MM.1S (cell line): ENCODE results near the gene WDR64.

ENCODE experiments used
- DNase-seq: peaks from one replicate; pipeline ENCODE4 v3.0.0-alpha.2; 2015
- H2AFZ ChIP-seq: fragments of 300-600 bp; sonication (generic); 2 replicates; pipeline ENCODE4 v1.6.0; 2016; ENCODE audit warnings: antibody characterized with exemption, low read length
- H3F3A ChIP-seq: fragments of 300-600 bp; sonication (generic); 2 replicates; pipeline ENCODE4 v1.6.1; 2016; ENCODE audit warnings: mild to moderate bottlenecking, antibody characterized with exemption, low read length, moderate library complexity, mixed read lengths; ENCODE audit not compliant: insufficient read depth
- H3K27ac ChIP-seq: fragments of 300-600 bp; sonication (generic); 2 replicates; pipeline ENCODE4 v1.5.1; 2016; ENCODE audit warnings: mild to moderate bottlenecking, low read length
- H3K27me3 ChIP-seq: fragments of 300-600 bp; sonication (generic); replicated peaks from 2 replicates; pipeline ENCODE4 v1.6.0; 2016; ENCODE audit warnings: low read length; ENCODE audit not compliant: insufficient read depth
- H3K36me3 ChIP-seq: fragments of 300-600 bp; sonication (generic); replicated peaks from 2 replicates; pipeline ENCODE4 v1.6.1; 2016; ENCODE audit warnings: mild to moderate bottlenecking, low read length, mixed read lengths; ENCODE audit not compliant: insufficient read depth
- H3K4me1 ChIP-seq: fragments of 300-600 bp; sonication (generic); 2 replicates; pipeline ENCODE4 v1.6.1; 2016; ENCODE audit warnings: low read length, mixed read lengths
- H3K4me2 ChIP-seq: fragments of 300-600 bp; sonication (generic); 2 replicates; pipeline ENCODE4 v1.6.0; 2016; ENCODE audit warnings: low read depth, low read length
- H3K4me3 ChIP-seq: fragments of 300-600 bp; sonication (generic); 2 replicates; pipeline ENCODE4 v1.5.1; 2016; ENCODE audit warnings: low read length, mixed read lengths
- H3K79me2 ChIP-seq: fragments of 300-600 bp; sonication (generic); 2 replicates; pipeline ENCODE4 v1.6.1; 2016; ENCODE audit warnings: mixed run types, low read length, mixed read lengths
- H3K9ac ChIP-seq: fragments of 300-600 bp; sonication (generic); 2 replicates; pipeline ENCODE4 v1.6.1; 2016; ENCODE audit warnings: low read length, mixed read lengths
- H3K9me2 ChIP-seq: fragments of 300-600 bp; sonication (generic); replicated peaks from 2 replicates; pipeline ENCODE4 v1.6.1; 2016; ENCODE audit warnings: mild to moderate bottlenecking, low read length, mixed read lengths; ENCODE audit not compliant: insufficient read depth
- H3K9me3 ChIP-seq: fragments of 300-600 bp; sonication (generic); replicated peaks from 2 replicates; pipeline ENCODE4 v1.6.1; 2016; ENCODE audit warnings: mild to moderate bottlenecking, low read length, mixed read lengths; ENCODE audit not compliant: insufficient read depth
- H4K20me1 ChIP-seq: fragments of 300-600 bp; sonication (generic); 2 replicates; pipeline ENCODE4 v1.6.1; 2016; ENCODE audit warnings: mild to moderate bottlenecking, low read length, moderate library complexity, mixed read lengths; ENCODE audit not compliant: insufficient read depth
- EZH2 ChIP-seq: fragments of 300-600 bp; sonication (generic); optimal IDR thresholded peaks from 2 replicates; pipeline ENCODE3; 2017; ENCODE audit warnings: low read depth, mild to moderate bottlenecking, antibody characterized with exemption, low read length, mixed read lengths
- EZH2phosphoT487 ChIP-seq: fragments of 300-600 bp; sonication (generic); IDR thresholded peaks from 2 replicates; pipeline ENCODE4 v1.6.1; 2018; ENCODE audit warnings: antibody characterized with exemption, low read length
- TF ChIP-seq, protein P1 (sequence below): fragments of 300-600 bp; sonication (generic); IDR thresholded peaks from 2 replicates; pipeline ENCODE4 v1.5.1; 2016; ENCODE audit warnings: antibody characterized with exemption, low read length, mixed read lengths

The WDR64 gene

DNA sequence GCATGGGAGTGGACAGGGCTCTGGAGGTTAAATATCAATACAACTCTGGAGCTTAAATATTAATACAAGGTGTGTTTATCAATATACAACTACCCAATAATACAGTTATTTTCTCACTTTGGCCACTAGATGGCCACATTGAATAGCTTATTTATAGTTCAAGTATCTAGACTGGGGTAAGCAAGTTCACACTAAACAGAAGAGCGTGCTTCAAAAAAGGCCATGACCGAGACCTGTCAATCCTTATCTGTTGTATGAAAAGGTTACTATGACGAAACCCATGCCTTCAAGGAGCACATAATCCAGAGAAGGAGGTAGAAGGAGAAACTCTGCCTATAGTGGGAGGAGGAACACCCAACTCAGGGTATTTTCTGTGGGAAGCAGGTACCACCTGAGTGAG lies 41.0 kb upstream of the WDR64 start:
- no peaks in the 10 kb centered on the region for H3K4me1 ChIP-seq
- no peaks in the 10 kb centered on the region for H3K27me3 ChIP-seq
- H3K27ac ChIP-seq, result no peak overlapping the region
- H3K9me3 ChIP-seq, result no peaks in the 10 kb centered on the region
- H3K79me2 ChIP-seq, result no peaks in the 10 kb centered on the region
- DNase-seq, result peak; percentile 85
- no peaks in the 10 kb centered on the region for H3F3A ChIP-seq
- H3K4me2 ChIP-seq, result no peak overlapping the region
- no peak overlapping the region for H3K4me3 ChIP-seq
- H4K20me1 ChIP-seq, result no peaks in the 10 kb centered on the region
- no peak for TF ChIP-seq EZH2phosphoT487
- TF ChIP-seq, protein P1, sequence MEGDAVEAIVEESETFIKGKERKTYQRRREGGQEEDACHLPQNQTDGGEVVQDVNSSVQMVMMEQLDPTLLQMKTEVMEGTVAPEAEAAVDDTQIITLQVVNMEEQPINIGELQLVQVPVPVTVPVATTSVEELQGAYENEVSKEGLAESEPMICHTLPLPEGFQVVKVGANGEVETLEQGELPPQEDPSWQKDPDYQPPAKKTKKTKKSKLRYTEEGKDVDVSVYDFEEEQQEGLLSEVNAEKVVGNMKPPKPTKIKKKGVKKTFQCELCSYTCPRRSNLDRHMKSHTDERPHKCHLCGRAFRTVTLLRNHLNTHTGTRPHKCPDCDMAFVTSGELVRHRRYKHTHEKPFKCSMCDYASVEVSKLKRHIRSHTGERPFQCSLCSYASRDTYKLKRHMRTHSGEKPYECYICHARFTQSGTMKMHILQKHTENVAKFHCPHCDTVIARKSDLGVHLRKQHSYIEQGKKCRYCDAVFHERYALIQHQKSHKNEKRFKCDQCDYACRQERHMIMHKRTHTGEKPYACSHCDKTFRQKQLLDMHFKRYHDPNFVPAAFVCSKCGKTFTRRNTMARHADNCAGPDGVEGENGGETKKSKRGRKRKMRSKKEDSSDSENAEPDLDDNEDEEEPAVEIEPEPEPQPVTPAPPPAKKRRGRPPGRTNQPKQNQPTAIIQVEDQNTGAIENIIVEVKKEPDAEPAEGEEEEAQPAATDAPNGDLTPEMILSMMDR, result peak; percentile 73
- no peaks in the 10 kb centered on the region for H3K36me3 ChIP-seq
- no peaks in the 10 kb centered on the region for H3K9me2 ChIP-seq
- no peak overlapping the region for H2AFZ ChIP-seq
- no peak overlapping the region for H3K9ac ChIP-seq

DNA sequence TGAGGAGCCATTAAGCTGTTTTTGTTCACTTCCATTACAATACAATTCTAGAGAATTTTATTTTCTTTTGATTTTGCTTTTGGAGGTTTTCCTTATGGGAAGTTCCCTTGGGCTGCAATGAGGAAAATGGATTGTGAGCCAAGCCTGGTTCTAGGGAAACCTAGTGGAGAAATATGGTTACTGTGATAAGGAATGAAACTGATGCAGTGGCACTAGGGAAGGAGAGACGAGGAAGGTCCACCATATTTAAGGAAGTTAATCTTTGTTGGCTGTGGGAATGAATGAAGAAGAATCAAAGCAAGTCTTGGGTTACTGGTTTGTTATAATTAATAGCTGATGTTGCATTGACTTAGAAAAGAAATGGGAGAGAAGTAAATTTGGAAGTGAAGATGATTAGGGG lies 40.3 kb upstream of the WDR64 start:
- H3K79me2 ChIP-seq, result no peaks in the 10 kb centered on the region
- no peak for DNase-seq
- TF ChIP-seq, protein P1, result no peak
- TF ChIP-seq EZH2phosphoT487 (no peak), EZH2 (no peak)
- H3K9me2 ChIP-seq, result no peaks in the 10 kb centered on the region
- no peaks in the 10 kb centered on the region for H4K20me1 ChIP-seq
- no peak overlapping the region for H2AFZ ChIP-seq
- H3K4me3 ChIP-seq, result no peak overlapping the region
- H3K4me2 ChIP-seq, result no peak overlapping the region
- no peaks in the 10 kb centered on the region for H3K36me3 ChIP-seq
- H3K27ac ChIP-seq, result no peak overlapping the region
- no peaks in the 10 kb centered on the region for H3F3A ChIP-seq
- H3K9me3 ChIP-seq, result no peaks in the 10 kb centered on the region
- no peaks in the 10 kb centered on the region for H3K4me1 ChIP-seq
- no peak overlapping the region for H3K9ac ChIP-seq
- H3K27me3 ChIP-seq, result no peaks in the 10 kb centered on the region

DNA sequence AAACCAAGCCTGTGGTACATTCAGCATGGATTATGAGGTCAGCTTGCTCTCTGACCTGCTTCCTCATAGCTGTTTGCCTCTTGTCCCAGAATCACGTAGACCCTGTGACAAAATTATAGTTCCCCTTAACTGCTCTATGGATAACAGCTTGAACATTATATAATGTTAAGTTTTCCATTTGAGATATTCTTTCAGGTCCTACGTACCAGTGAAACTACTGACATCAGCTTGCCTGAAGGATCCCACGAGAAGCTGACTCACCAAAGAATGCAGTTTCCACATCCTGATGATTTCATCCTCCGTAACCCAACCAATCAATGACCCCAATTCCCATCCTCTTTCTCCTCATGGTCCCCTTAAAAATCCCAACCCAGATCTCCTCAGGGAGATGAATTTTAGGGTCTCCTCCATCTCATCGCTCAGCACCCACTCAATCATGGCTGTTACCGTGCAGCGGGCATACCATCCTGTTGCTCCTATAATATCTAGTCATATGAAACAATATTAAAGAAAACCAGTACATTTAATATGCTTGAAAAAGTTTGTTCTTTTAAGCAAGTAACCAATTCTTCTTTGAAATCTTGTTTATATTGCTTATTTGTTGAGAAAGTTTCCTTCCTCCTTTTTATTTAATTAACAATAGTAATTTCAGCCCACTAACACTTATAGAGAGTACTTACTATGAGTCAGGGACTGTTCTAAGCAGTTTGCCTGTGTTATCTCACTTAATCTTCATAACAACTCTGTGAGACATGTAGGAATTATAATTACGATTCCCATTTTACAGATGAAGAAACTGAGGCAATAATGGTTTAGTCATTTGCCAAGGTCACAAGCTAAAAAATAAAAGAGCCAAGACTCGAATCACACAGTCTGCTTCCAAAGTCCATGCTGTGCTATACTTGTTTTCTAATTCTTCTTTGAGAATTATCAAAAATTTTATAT lies 39.3 kb upstream of the WDR64 start:
- DNase-seq, result no peak
- H3K9me2 ChIP-seq, result no peaks in the 10 kb centered on the region
- no peaks in the 10 kb centered on the region for H3K79me2 ChIP-seq
- H3K27ac ChIP-seq, result no peak overlapping the region
- TF ChIP-seq EZH2phosphoT487 (no peak), EZH2 (no peak)
- no peaks in the 10 kb centered on the region for H3F3A ChIP-seq
- H3K27me3 ChIP-seq, result no peaks in the 10 kb centered on the region
- H4K20me1 ChIP-seq, result no peaks in the 10 kb centered on the region
- H2AFZ ChIP-seq, result no peak overlapping the region
- H3K9me3 ChIP-seq, result no peaks in the 10 kb centered on the region
- no peaks in the 10 kb centered on the region for H3K4me1 ChIP-seq
- no peak overlapping the region for H3K9ac ChIP-seq
- H3K36me3 ChIP-seq, result no peaks in the 10 kb centered on the region
- no peak overlapping the region for H3K4me3 ChIP-seq
- no peak overlapping the region for H3K4me2 ChIP-seq

DNA sequence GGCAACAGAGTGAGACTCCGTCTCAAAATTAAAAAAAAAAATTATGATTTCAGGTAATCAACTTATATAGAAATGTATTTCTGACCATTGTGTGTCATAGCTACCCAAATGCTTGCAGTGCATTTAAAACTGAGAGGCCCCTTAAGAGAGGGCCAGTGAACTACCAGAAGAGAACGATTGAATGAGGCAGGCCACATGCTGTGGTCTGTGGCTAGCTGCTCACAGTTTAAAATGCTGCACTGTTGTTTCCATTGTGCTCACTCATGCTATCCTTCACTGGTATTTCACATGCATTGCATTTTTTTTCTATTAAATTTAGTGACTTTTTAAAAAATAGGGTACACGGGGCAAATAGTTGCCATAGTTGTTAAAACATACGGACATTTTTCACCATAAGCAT lies 37.9 kb upstream of the WDR64 start:
- H3K79me2 ChIP-seq, result no peaks in the 10 kb centered on the region
- no peak overlapping the region for H2AFZ ChIP-seq
- no peaks in the 10 kb centered on the region for H3F3A ChIP-seq
- no peaks in the 10 kb centered on the region for H3K9me2 ChIP-seq
- no peaks in the 10 kb centered on the region for H4K20me1 ChIP-seq
- H3K36me3 ChIP-seq, result no peaks in the 10 kb centered on the region
- H3K4me1 ChIP-seq, result no peaks in the 10 kb centered on the region
- TF ChIP-seq EZH2phosphoT487 (no peak), EZH2 (no peak)
- TF ChIP-seq, protein P1, result no peak
- H3K4me3 ChIP-seq, result no peak overlapping the region
- no peak overlapping the region for H3K27ac ChIP-seq
- no peak for DNase-seq
- no peak overlapping the region for H3K9ac ChIP-seq
- no peak overlapping the region for H3K4me2 ChIP-seq
- H3K9me3 ChIP-seq, result no peaks in the 10 kb centered on the region
- H3K27me3 ChIP-seq, result no peaks in the 10 kb centered on the region
